Fibroblast of lung (primary cell): Measurements from ENCODE around the gene TMEM72. TPM values are rescaled to one million over a fixed set of nuclear protein-coding genes. Genes with fewer than 3 reads are reported as not detected.

Source experiments
- DNase-seq, 2 donors: peaks; one replicate each; pipeline versions ENCODE4 v3.0.0 to v3.0.0-alpha.2; 2010; ENCODE audit warnings: low read depth in 2 of 2
- H2AFZ ChIP-seq: 2 replicates; pipeline ENCODE4 v1.5.1; 2012; ENCODE audit warnings: low read length, control low read depth, inconsistent platforms
- H3K27ac ChIP-seq: 2 replicates; pipeline ENCODE4 v1.5.1; 2011; ENCODE audit warnings: low read length, control low read depth; ENCODE audit not compliant: insufficient read depth
- H3K27me3 ChIP-seq: 2 replicates; pipeline ENCODE4 v1.5.1; 2011; ENCODE audit warnings: mild to moderate bottlenecking, low read length; ENCODE audit not compliant: control insufficient read depth, insufficient read depth
- H3K36me3 ChIP-seq: 2 replicates; pipeline ENCODE4 v1.5.1; 2011; ENCODE audit warnings: low read length; ENCODE audit not compliant: control insufficient read depth, insufficient read depth
- H3K4me1 ChIP-seq: 2 replicates; pipeline ENCODE4 v1.5.1; 2011; ENCODE audit warnings: low read length; ENCODE audit not compliant: control insufficient read depth, insufficient read depth; ENCODE audit errors: extremely low read depth
- H3K4me2 ChIP-seq: 2 replicates; pipeline ENCODE4 v1.5.1; 2011; ENCODE audit warnings: low read length, control low read depth; ENCODE audit not compliant: insufficient read depth; ENCODE audit errors: extremely low read depth
- H3K4me3 ChIP-seq, 4 experiments: fragments of 200-600 bp in 1 of 4; sonication (generic) in 1 of 4; replicated peaks in 1 of 4; 2 replicates each; pipeline ENCODE4 v1.5.1; 2011 to 2016; ENCODE audit warnings: low read length in 4 of 4, low read depth in 3 of 4, mild to moderate bottlenecking in 3 of 4, control low read depth in 2 of 4, inconsistent platforms in 1 of 4, mixed read lengths in 1 of 4; ENCODE audit not compliant: insufficient read depth in 1 of 4; ENCODE audit errors: control extremely low read depth in 1 of 4
- H3K79me2 ChIP-seq: 2 replicates; pipeline ENCODE4 v1.5.1; 2012; ENCODE audit warnings: mild to moderate bottlenecking, low read length, inconsistent platforms; ENCODE audit not compliant: control insufficient read depth, insufficient read depth
- H3K9ac ChIP-seq: 2 replicates; pipeline ENCODE4 v1.5.1; 2011; ENCODE audit warnings: mild to moderate bottlenecking, low read length, control low read depth; ENCODE audit not compliant: insufficient read depth
- H3K9me3 ChIP-seq: 2 replicates; pipeline ENCODE4 v1.5.1; 2012; ENCODE audit warnings: low read depth, low read length; ENCODE audit not compliant: control insufficient read depth, insufficient read depth
- H4K20me1 ChIP-seq: 2 replicates; pipeline ENCODE4 v1.5.1; 2011; ENCODE audit warnings: low read length; ENCODE audit not compliant: control insufficient read depth, insufficient read depth; ENCODE audit errors: extremely low read depth
- CTCF ChIP-seq, 2 donors: IDR thresholded peaks in 1 of 2; conservative IDR thresholded peaks in 1 of 2; 1 replicate in 1 of 2; 2 replicates in 1 of 2; pipeline ENCODE4 v1.5.1; 2011 to 2012; ENCODE audit warnings: low read length in 2 of 2, control low read depth in 1 of 2, inconsistent platforms in 1 of 2, low read depth in 1 of 2, mild to moderate bottlenecking in 1 of 2
- EZH2 ChIP-seq: IDR thresholded peaks from 2 replicates; pipeline ENCODE4 v1.5.1; 2012; ENCODE audit warnings: low read length, control low read depth, mild to moderate bottlenecking; ENCODE audit errors: missing control alignments
- polyA plus RNA-seq, 2 donors: library from polyadenylated mRNA; depleted of rRNA in 1 of 2; stranded (reverse) in 1 of 2; unstranded in 1 of 2; fragments of >200 nt; gene quantifications; 2 replicates each; pipeline ENCODE4 v1.2.1, GENCODE V29; 2011 to 2012; ENCODE audit warnings: missing spikeins in 1 of 2
- total RNA-seq: library from RNA; depleted of rRNA; stranded (reverse); fragments of >200 nt; gene quantifications from 2 replicates; pipeline ENCODE4 v1.2.1, GENCODE V29; 2014

The TMEM72 gene
- total and polyA plus RNA-seq, 2 donors (not counting 1 experiment from before 2014, with no cell fraction given): not detected

GRCh38 chr10:44985175-44985681, 74.1 kb downstream of the TMEM72 start:
- H3K4me2 ChIP-seq: no peak overlapping the region
- TF ChIP-seq EZH2 (no peak), CTCF (conservative IDR thresholded peaks at IDR 0.05 in 1 of 2, IDR thresholded peaks at IDR 0.05 in 1 of 2; ENCODE audit: low read depth in 1 of 2, low read length in 2 of 2) (no peak)
- no peaks in the 10 kb centered on the region for H3K79me2 ChIP-seq
- peaks cover 25% of the 10 kb centered on the region for H3K4me1 ChIP-seq
- no peaks in the 10 kb centered on the region for H3K36me3 ChIP-seq
- H3K9ac ChIP-seq: no peak overlapping the region
- no peaks in the 10 kb centered on the region for H4K20me1 ChIP-seq
- DNase-seq: peak in 1 of 2 donors; percentile 71
- no peaks in the 10 kb centered on the region for H3K27me3 ChIP-seq
- no peak overlapping the region for H3K4me3 ChIP-seq
- no peaks in the 10 kb centered on the region for H3K9me3 ChIP-seq
- no peak overlapping the region for H2AFZ ChIP-seq
- no peak overlapping the region for H3K27ac ChIP-seq

GRCh38 chr10:44986179-44986578, 75.0 kb downstream of the TMEM72 start:
- no peaks in the 10 kb centered on the region for H3K27me3 ChIP-seq
- H2AFZ ChIP-seq: no peak overlapping the region
- no peak for TF ChIP-seq EZH2
- TF ChIP-seq CTCF (conservative IDR thresholded peaks at IDR 0.05 in 1 of 2, IDR thresholded peaks at IDR 0.05 in 1 of 2; ENCODE audit: low read depth in 1 of 2, low read length in 2 of 2): no peak
- H3K4me1 ChIP-seq: peaks cover 16% of the 10 kb centered on the region
- H3K4me3 ChIP-seq: no peak overlapping the region
- DNase-seq: no peak
- H3K4me2 ChIP-seq: no peak overlapping the region
- H3K9ac ChIP-seq: no peak overlapping the region
- H4K20me1 ChIP-seq: no peaks in the 10 kb centered on the region
- H3K9me3 ChIP-seq: no peaks in the 10 kb centered on the region
- no peaks in the 10 kb centered on the region for H3K79me2 ChIP-seq
- H3K36me3 ChIP-seq: no peaks in the 10 kb centered on the region
- H3K27ac ChIP-seq: no peak overlapping the region

Other genes starting within 250 kb of the TMEM72 start
- gene RASSF4, start 48.5 kb downstream of the TMEM72 start, total RNA-seq: 5.4 and 11.4 TPM in 2 replicates
- 2.5 and 6.4 TPM in 2 replicates for gene RASSF4, start 48.5 kb downstream of the TMEM72 start, polyA plus RNA-seq
- 97.3 and 120 TPM in 2 replicates for gene DEPP1, start 67.5 kb downstream of the TMEM72 start, total RNA-seq
- gene DEPP1, start 67.5 kb downstream of the TMEM72 start, polyA plus RNA-seq: 18.7 and 30.3 TPM in 2 replicates
- 14.6 and 23.0 TPM in 2 replicates for gene ZNF22, start 89.6 kb downstream of the TMEM72 start, total RNA-seq
- gene ZNF22, start 89.6 kb downstream of the TMEM72 start, polyA plus RNA-seq: 10.9 and 16.0 TPM in 2 replicates